Adrenal gland (tissue), 5 donors: ENCODE measurements around the gene PPP1R16B.

Source experiments
- CTCF ChIP-seq, 6 experiments: fragments of 450-650 bp in 4 of 6; fragments of 200-600 bp in 2 of 6; sonication (generic) in 1 of 6; IDR thresholded peaks; 1 replicate in 5 of 6; 2 replicates in 1 of 6; pipeline versions ENCODE4 v1.5.1 to v1.8.0; 2016 to 2021; ENCODE audit warnings: antibody characterized with exemption in 6 of 6, mild to moderate bottlenecking in 2 of 6, moderate library complexity in 1 of 6
- POLR2A ChIP-seq, 2 donors: fragments of 450-650 bp; IDR thresholded peaks; one replicate each; pipeline ENCODE4 v1.6.1; 2017; ENCODE audit warnings: antibody characterized with exemption in 2 of 2, mild to moderate bottlenecking in 2 of 2, moderate library complexity in 1 of 2
- donor health status: DM: no; HTN: no; CAD: no.

GRCh38 chr20:38932457-38933120 lies 127.1 kb downstream of the PPP1R16B start:
- no peak for TF ChIP-seq POLR2A (IDR thresholded peaks at IDR 0.05)
- no peak for TF ChIP-seq CTCF (IDR thresholded peaks at IDR 0.05)
